PC-3 (cell line): Measurements from ENCODE around the gene FXYD3. TPM values are rescaled to one million over a fixed set of nuclear protein-coding genes. Genes with fewer than 3 reads are reported as not detected.
"Not testable (repeated sequence)": the region's sequence is repeated elsewhere in the genome, so short reads cannot be mapped to it uniquely, and the experiment has no call there.

Experiments used
- ATAC-seq: fragments of 200-7000 bp; cut with Tn5 transposase; 2 replicates; pipeline ENCODE4 v1.9.1; 2020; ENCODE audit warnings: mild to moderate bottlenecking, moderate library complexity
- BruUV-seq: library from RNA; stranded (reverse); fragments of 400-500 nt; replicated peaks from 2 replicates; lab custom pipeline; 2021; lab: Mats Ljungman, UMichigan
- CTCF ChIA-PET: fragments of 300-600 bp; sonication (Branson Sonifier 250); formaldehyde crosslinking; loops from one replicate; lab custom pipeline; 2022; ENCODE audit warnings: antibody characterized with exemption; lab: Charles Lee
- POLR2A ChIA-PET: fragments of 300-600 bp; sonication (Branson Sonifier 250); formaldehyde crosslinking; loops from one replicate; lab custom pipeline; 2022; ENCODE audit warnings: antibody characterized with exemption; ENCODE audit not compliant: unreplicated experiment; lab: Charles Lee
- DNase-seq: peaks from one replicate; pipeline ENCODE4 v3.0.0-alpha.2; 2015
- H2AFZ ChIP-seq: fragments of 300-600 bp; sonication (generic); 2 replicates; pipeline ENCODE4 v1.6.0; 2016; ENCODE audit warnings: antibody characterized with exemption, low read length
- H3F3A ChIP-seq: fragments of 300-600 bp; sonication (generic); one replicate; pipeline ENCODE4 v1.6.0; 2017; ENCODE audit warnings: antibody characterized with exemption, low read length, control low read depth, mild to moderate bottlenecking; ENCODE audit not compliant: unreplicated experiment
- H3K27ac ChIP-seq: fragments of 300-600 bp; sonication (generic); 2 replicates; pipeline ENCODE4 v1.5.1; 2016; ENCODE audit warnings: mild to moderate bottlenecking, low read length
- H3K27me3 ChIP-seq: fragments of 300-600 bp; sonication (generic); 2 replicates; pipeline ENCODE4 v1.6.1; 2016; ENCODE audit warnings: low read length, mixed read lengths
- H3K36me3 ChIP-seq: fragments of 300-600 bp; sonication (generic); 2 replicates; pipeline ENCODE4 v1.6.1; 2016; ENCODE audit warnings: low read depth, mixed run types, low read length, mixed read lengths
- H3K4me1 ChIP-seq: fragments of 300-600 bp; sonication (generic); 2 replicates; pipeline ENCODE4 v1.5.1; 2016; ENCODE audit warnings: low read length; ENCODE audit not compliant: insufficient read depth
- H3K4me2 ChIP-seq: fragments of 300-600 bp; sonication (generic); 2 replicates; pipeline ENCODE4 v1.6.0; 2016; ENCODE audit warnings: low read length
- H3K4me3 ChIP-seq: fragments of 300-600 bp; sonication (generic); 2 replicates; pipeline ENCODE4 v1.5.1; 2016; ENCODE audit warnings: mild to moderate bottlenecking, low read length, mixed read lengths
- H3K79me2 ChIP-seq: fragments of 300-600 bp; sonication (generic); 2 replicates; pipeline ENCODE4 v1.6.1; 2017; ENCODE audit warnings: low read length, mixed read lengths
- H3K9ac ChIP-seq: fragments of 300-600 bp; sonication (generic); 2 replicates; pipeline ENCODE4 v1.6.0; 2016; ENCODE audit warnings: mild to moderate bottlenecking, low read length
- H3K9me2 ChIP-seq: fragments of 300-600 bp; sonication (generic); replicated peaks from 2 replicates; pipeline ENCODE4 v1.6.1; 2016; ENCODE audit warnings: mixed run types, low read length, mixed read lengths
- H3K9me3 ChIP-seq: fragments of 300-600 bp; sonication (generic); 2 replicates; pipeline ENCODE4 v1.6.1; 2016; ENCODE audit warnings: low read length, mixed read lengths
- H4K20me1 ChIP-seq: fragments of 300-600 bp; sonication (generic); 2 replicates; pipeline ENCODE4 v1.6.1; 2016; ENCODE audit warnings: low read length, mixed read lengths
- CTCF ChIP-seq: fragments of 300-600 bp; sonication (generic); conservative IDR thresholded peaks from 2 replicates; pipeline ENCODE4 v1.5.1; 2017; ENCODE audit warnings: antibody characterized with exemption, low read depth, mild to moderate bottlenecking, low read length
- EZH2 ChIP-seq: fragments of 300-600 bp; sonication (generic); IDR thresholded peaks from one replicate; pipeline ENCODE4 v1.6.1; 2017; ENCODE audit warnings: antibody characterized with exemption, mild to moderate bottlenecking, low read length; ENCODE audit not compliant: unreplicated experiment
- EZH2phosphoT487 ChIP-seq: fragments of 300-600 bp; sonication (generic); IDR thresholded peaks from 2 replicates; pipeline ENCODE4 v1.6.1; 2018; ENCODE audit warnings: mild to moderate bottlenecking, antibody characterized with exemption, low read length, borderline replicate concordance
- intact Hi-C: fragments of 100-400 bp; cut with micrococcal nuclease; formaldehyde crosslinking; loops from 2 replicates; pipeline ENCODE4 v1.9.0; 2023
- total RNA-seq: library from RNA; depleted of rRNA; stranded (reverse); fragments of >200 nt; gene quantifications from 2 replicates; pipeline ENCODE4 v1.2.3, GENCODE V29; 2014

FXYD3 gene
- total RNA-seq, 1 experiment from 2014 or later: 61.6 TPM

- CTCF ChIA-PET: no interaction called here
- BruUV-seq: no TSS peak
- intact Hi-C loops: no loop called here
Measured at GRCh38 chr19:35151273-35152065, 35.8 kb downstream of the FXYD3 start.

GRCh38 chr19:35153129-35153522, 37.5 kb downstream of the FXYD3 start:
- H3K9ac ChIP-seq, POLR2A ChIA-PET, H3K27me3 ChIP-seq, DNase-seq, ATAC-seq, BruUV-seq, H3K9me2 ChIP-seq, H3K9me3 ChIP-seq, CTCF ChIA-PET, H3K27ac ChIP-seq, H3F3A ChIP-seq, intact Hi-C loops, H3K4me3 ChIP-seq, H2AFZ ChIP-seq: not testable (repeated sequence)
- H3K36me3 ChIP-seq: peaks cover 11% of the 10 kb centered on the region
- peaks cover 14% of the 10 kb centered on the region for H3K4me1 ChIP-seq
- peaks cover 13% of the 10 kb centered on the region; the same call in 1 of the 2 replicates for H4K20me1 ChIP-seq
- H3K4me2 ChIP-seq: 0 out of 2 replicates have a peak overlapping the region, but pooled peaks have one; percentile 98
- H3K79me2 ChIP-seq: peaks cover 34% of the 10 kb centered on the region

More at GRCh38 chr19:35151273-35152065, 35.8 kb downstream of the FXYD3 start:
- ATAC-seq (no peak), DNase-seq (no peak)
- H2AFZ ChIP-seq: no peak overlapping the region
- peaks cover 20% of the 10 kb centered on the region for H3K79me2 ChIP-seq
- no peak overlapping the region for H3K9ac ChIP-seq
- no peak overlapping the region for H3K4me2 ChIP-seq
- no peaks in the 10 kb centered on the region for H3K27me3 ChIP-seq
- peaks cover 12% of the 10 kb centered on the region; the same call in 1 of the 2 replicates for H4K20me1 ChIP-seq
- no peaks in the 10 kb centered on the region for H3K36me3 ChIP-seq
- H3K9me3 ChIP-seq: no peaks in the 10 kb centered on the region
- no peak overlapping the region for H3K27ac ChIP-seq
- H3F3A ChIP-seq: no peaks in the 10 kb centered on the region
- TF ChIP-seq CTCF (no peak), EZH2 (no peak), EZH2phosphoT487 (no peak)
- no peak overlapping the region for H3K4me3 ChIP-seq
- no peaks in the 10 kb centered on the region for H3K9me2 ChIP-seq
- peaks cover 14% of the 10 kb centered on the region for H3K4me1 ChIP-seq
- POLR2A ChIA-PET: no interaction called here

GRCh38 chr19:35153701-35154524, 38.3 kb downstream of the FXYD3 start:
- intact Hi-C loops: no loop called here
- H2AFZ ChIP-seq: peak overlapping the region; percentile 74
- no TSS peak for BruUV-seq

More at GRCh38 chr19:35153701-35154524, 38.3 kb downstream of the FXYD3 start:
- no peaks in the 10 kb centered on the region for H3K9me2 ChIP-seq
- ChIA-PET CTCF (interaction anchor here (0.5 to 0.7 kb wide), 2 partner anchors 13 to 14 kb away, joined by 3 to 4 read pairs; no protein-coding TSS in a partner anchor), POLR2A (interaction anchor here (0.7 kb wide), 1 partner anchor 182 kb away, joined by 26 read pairs; no protein-coding TSS in a partner anchor)
- no peaks in the 10 kb centered on the region for H3K9me3 ChIP-seq
- DNase-seq (peak; percentile 58), ATAC-seq (peak; percentile 59)
- H3K9ac ChIP-seq: peak overlapping the region; percentile 88
- TF ChIP-seq CTCF (peak; percentile 54), EZH2phosphoT487 (no peak)
- H3K4me1 ChIP-seq: peaks cover 14% of the 10 kb centered on the region
- no peak overlapping the region for H3K27ac ChIP-seq
- H3K27me3 ChIP-seq: no peaks in the 10 kb centered on the region
- peak overlapping the region; percentile 98 for H3K4me2 ChIP-seq
- H3K79me2 ChIP-seq: peaks cover 34% of the 10 kb centered on the region
- H3K4me3 ChIP-seq: peak overlapping the region; percentile 75
- H4K20me1 ChIP-seq: peaks cover 13% of the 10 kb centered on the region; the same call in 1 of the 2 replicates
- H3K36me3 ChIP-seq: peaks cover 12% of the 10 kb centered on the region
- H3F3A ChIP-seq: no peaks in the 10 kb centered on the region
